H1 (cell line): Measurements from ENCODE around the gene PNO1. TPM values are rescaled to one million over a fixed set of nuclear protein-coding genes. Genes with fewer than 3 reads are reported as not detected.

Source experiments
- CTCF ChIA-PET: fragments of 300-600 bp; sonication (Branson Sonifier 250); formaldehyde crosslinking; loops from one replicate; lab custom pipeline; 2021; ENCODE audit not compliant: partially characterized antibody; lab: Charles Lee
- POLR2A ChIA-PET: fragments of 300-600 bp; sonication (Branson Sonifier 250); formaldehyde crosslinking; loops from one replicate; lab custom pipeline; 2021; ENCODE audit warnings: inconsistent platforms; ENCODE audit not compliant: partially characterized antibody; lab: Charles Lee
- DNase-seq, 2 experiments: peaks; one replicate each; pipeline versions ENCODE4 v3.0.0 to v3.0.0-alpha.2; 2010 to 2022; ENCODE audit warnings: low spot score in 2 of 2, low read depth in 1 of 2, mixed read lengths in 1 of 2
- FAIRE-seq: peaks from 2 replicates; lab custom pipeline; 2011; peaks lifted over from hg19 to GRCh38; lab: Jason Lieb, UNC
- H2AFZ ChIP-seq: 2 replicates; pipeline ENCODE4 v1.8.1; 2012; ENCODE audit warnings: low read length, inconsistent platforms
- H2AK5ac ChIP-seq: 2 replicates; pipeline ENCODE4 v1.6.1; 2013; ENCODE audit warnings: low read depth, low read length
- H2BK120ac ChIP-seq: replicated peaks from 2 replicates; pipeline ENCODE3; 2013; ENCODE audit warnings: low read depth, low read length, inconsistent platforms
- H2BK12ac ChIP-seq: 2 replicates; pipeline ENCODE4 v1.6.1; 2013; ENCODE audit warnings: low read depth, low read length
- H2BK15ac ChIP-seq: 2 replicates; pipeline ENCODE4 v1.6.1; 2013; ENCODE audit warnings: low read length
- H2BK20ac ChIP-seq: 2 replicates; pipeline ENCODE4 v1.6.1; 2013; ENCODE audit warnings: low read length
- H2BK5ac ChIP-seq: 2 replicates; pipeline ENCODE4 v1.6.1; 2013; ENCODE audit warnings: low read depth, low read length
- H3K14ac ChIP-seq: 2 replicates; pipeline ENCODE4 v1.6.1; 2013; ENCODE audit warnings: inconsistent platforms; ENCODE audit not compliant: insufficient read length
- H3K18ac ChIP-seq: 2 replicates; pipeline ENCODE4 v1.6.1; 2013; ENCODE audit warnings: low read length; ENCODE audit errors: extremely low read depth
- H3K23ac ChIP-seq: 2 replicates; pipeline ENCODE4 v1.6.1; 2013; ENCODE audit warnings: inconsistent platforms; ENCODE audit not compliant: insufficient read length
- H3K23me2 ChIP-seq: 2 replicates; pipeline ENCODE4 v1.6.1; 2013; ENCODE audit warnings: low read depth, low read length
- H3K27ac ChIP-seq: 2 replicates; pipeline ENCODE4 v1.6.1; 2011; ENCODE audit warnings: low read depth, low read length, inconsistent platforms
- H3K27me3 ChIP-seq, 4 experiments: replicated peaks in 1 of 4; 1 replicate in 1 of 4; 2 replicates in 3 of 4; pipeline versions ENCODE4 v1.6.1 to v1.8.1; 2011 to 2013; ENCODE audit warnings: low read length in 3 of 4, mild to moderate bottlenecking in 3 of 4, inconsistent platforms in 2 of 4, mixed read lengths in 2 of 4, moderate library complexity in 1 of 4; ENCODE audit not compliant: control insufficient read depth in 3 of 4, insufficient read depth in 3 of 4; ENCODE audit errors: extremely low read depth in 1 of 4
- H3K36me3 ChIP-seq, 4 experiments: 2 replicates each; pipeline versions ENCODE4 v1.6.1 to v1.8.1; 2011 to 2013; ENCODE audit warnings: mild to moderate bottlenecking in 4 of 4, low read length in 3 of 4, moderate library complexity in 2 of 4, control low read depth in 1 of 4, inconsistent platforms in 1 of 4; ENCODE audit not compliant: insufficient read depth in 4 of 4, control insufficient read depth in 2 of 4
- H3K4ac ChIP-seq: replicated peaks from 2 replicates; pipeline ENCODE3; 2013; ENCODE audit warnings: low read length, low read depth, mixed read lengths, inconsistent platforms; ENCODE audit not compliant: insufficient read length
- H3K4me1 ChIP-seq, 4 experiments: replicated peaks in 1 of 4; 1 replicate in 1 of 4; 2 replicates in 3 of 4; pipeline versions ENCODE4 v1.6.1 to v1.8.1; 2011 to 2013; ENCODE audit warnings: low read length in 3 of 4, inconsistent platforms in 2 of 4, mixed read lengths in 1 of 4; ENCODE audit not compliant: insufficient read depth in 4 of 4, control insufficient read depth in 3 of 4
- H3K4me2 ChIP-seq, 2 experiments: 2 replicates each; pipeline versions ENCODE4 v1.6.1 to v1.8.1; 2011 to 2013; ENCODE audit warnings: low read depth in 2 of 2, low read length in 2 of 2, control low read depth in 1 of 2, inconsistent platforms in 1 of 2, mild to moderate bottlenecking in 1 of 2; ENCODE audit not compliant: insufficient read depth in 1 of 2
- H3K4me3 ChIP-seq, 4 experiments: fragments of 200-600, 300-600 bp in 1 of 4; sonication (generic), shearing (Covaris generic), sonication (Bioruptor Twin) in 1 of 4; 2 replicates each; pipeline versions ENCODE4 v1.5.1 to v1.8.1; 2011 to 2016; ENCODE audit warnings: low read length in 4 of 4, low read depth in 3 of 4, control low read depth in 2 of 4, inconsistent platforms in 2 of 4, mild to moderate bottlenecking in 2 of 4, mixed read lengths in 1 of 4, moderate library complexity in 1 of 4; ENCODE audit not compliant: insufficient read depth in 2 of 4; ENCODE audit errors: extremely low read depth in 1 of 4
- H3K56ac ChIP-seq: replicated peaks from 2 replicates; pipeline ENCODE3; 2013; ENCODE audit warnings: low read depth, mild to moderate bottlenecking, mixed read lengths, low read length, inconsistent platforms; ENCODE audit not compliant: insufficient read length
- H3K79me1 ChIP-seq: 2 replicates; pipeline ENCODE4 v1.6.1; 2013; ENCODE audit warnings: low read depth, low read length, control low read depth
- H3K79me2 ChIP-seq, 2 experiments: 2 replicates each; pipeline versions ENCODE4 v1.6.1 to v1.8.1; 2012 to 2013; ENCODE audit warnings: low read length in 2 of 2, mild to moderate bottlenecking in 2 of 2, inconsistent platforms in 1 of 2; ENCODE audit not compliant: insufficient read depth in 2 of 2, control insufficient read depth in 1 of 2
- H3K9ac ChIP-seq, 4 experiments: replicated peaks in 1 of 4; 1 replicate in 1 of 4; 2 replicates in 3 of 4; pipeline versions ENCODE4 v1.6.1 to v1.8.1; 2011 to 2013; ENCODE audit warnings: low read depth in 3 of 4, low read length in 3 of 4, control low read depth in 2 of 4, mild to moderate bottlenecking in 2 of 4, moderate library complexity in 2 of 4, inconsistent platforms in 1 of 4; ENCODE audit errors: extremely low read depth in 1 of 4
- H3K9me3 ChIP-seq, 2 experiments: 2 replicates each; pipeline versions ENCODE4 v1.6.1 to v1.8.1; 2012 to 2013; ENCODE audit warnings: mild to moderate bottlenecking in 2 of 2, moderate library complexity in 2 of 2, control low read depth in 1 of 2, inconsistent platforms in 1 of 2, low read depth in 1 of 2, low read length in 1 of 2, mixed read lengths in 1 of 2; ENCODE audit not compliant: insufficient read depth in 2 of 2
- H4K20me1 ChIP-seq, 2 experiments: replicated peaks in 1 of 2; 2 replicates each; pipeline versions ENCODE3 to v1.8.1; 2011 to 2013; ENCODE audit warnings: inconsistent platforms in 2 of 2, low read length in 2 of 2, mild to moderate bottlenecking in 1 of 2; ENCODE audit not compliant: insufficient read depth in 2 of 2, control insufficient read depth in 1 of 2
- H4K5ac ChIP-seq: 2 replicates; pipeline ENCODE4 v1.6.1; 2013; ENCODE audit warnings: low read length, low read depth, mixed read lengths, inconsistent platforms; ENCODE audit not compliant: insufficient read length
- H4K8ac ChIP-seq: 2 replicates; pipeline ENCODE4 v1.8.0; 2013; ENCODE audit warnings: mild to moderate bottlenecking, moderate library complexity, low read length, inconsistent platforms; ENCODE audit not compliant: insufficient read depth; ENCODE audit errors: extremely low read depth
- H4K91ac ChIP-seq: replicated peaks from 2 replicates; pipeline ENCODE3; 2013; ENCODE audit warnings: low read length, mixed read lengths, inconsistent platforms; ENCODE audit not compliant: insufficient read length
- BCL11A ChIP-seq, 2 experiments: IDR thresholded peaks; one replicate each; pipeline ENCODE4 v1.6.1; 2011; ENCODE audit warnings: low read depth in 2 of 2, low read length in 2 of 2, mild to moderate bottlenecking in 2 of 2
- CHD1 ChIP-seq: IDR thresholded peaks from 2 replicates; pipeline ENCODE4 v1.6.1; 2012; ENCODE audit warnings: low read depth, low read length, improper control_type of control experiment
- CHD2 ChIP-seq: IDR thresholded peaks from 2 replicates; pipeline ENCODE4 v1.6.1; 2012; ENCODE audit warnings: low read length, improper control_type of control experiment
- CTCF ChIP-seq, 3 experiments: IDR thresholded peaks; 1 replicate in 2 of 3; 2 replicates in 1 of 3; pipeline versions ENCODE4 v1.5.1 to v1.6.1; 2011; ENCODE audit warnings: low read length in 3 of 3, mild to moderate bottlenecking in 3 of 3, inconsistent platforms in 2 of 3, low read depth in 1 of 3, moderate library complexity in 1 of 3; ENCODE audit not compliant: insufficient read depth in 1 of 3; ENCODE audit errors: control extremely low read depth in 1 of 3
- JUN ChIP-seq: IDR thresholded peaks from 2 replicates; pipeline ENCODE4 v1.6.1; 2011; ENCODE audit warnings: low read depth, mild to moderate bottlenecking, improper control_type of control experiment, low read length
- KDM5A ChIP-seq: fragments of 200-600 bp; IDR thresholded peaks from 2 replicates; pipeline ENCODE4 v1.7.1; 2012; ENCODE audit warnings: mild to moderate bottlenecking, low read length, inconsistent platforms, mixed read lengths
- MAX ChIP-seq: IDR thresholded peaks from 2 replicates; pipeline ENCODE4 v1.6.1; 2012; ENCODE audit warnings: inconsistent platforms
- POLR2A ChIP-seq, 2 experiments: IDR thresholded peaks; 1 replicate in 1 of 2; 2 replicates in 1 of 2; pipeline ENCODE4 v1.6.1; 2011; ENCODE audit warnings: low read depth in 2 of 2, low read length in 2 of 2, mild to moderate bottlenecking in 2 of 2; ENCODE audit errors: control extremely low read depth in 1 of 2
- POU5F1 ChIP-seq: IDR thresholded peaks from 2 replicates; pipeline ENCODE4 v1.6.1; 2011; ENCODE audit warnings: low read depth, mild to moderate bottlenecking, low read length, moderate library complexity
- RBBP5 ChIP-seq: IDR thresholded peaks from 2 replicates; pipeline ENCODE4 v1.7.1; 2012; ENCODE audit warnings: low read depth, mild to moderate bottlenecking, inconsistent platforms, low read length, moderate library complexity, borderline replicate concordance
- SIN3A ChIP-seq, 2 experiments: IDR thresholded peaks in 1 of 2; conservative IDR thresholded peaks in 1 of 2; 2 replicates each; pipeline ENCODE4 v1.6.1; 2011 to 2012; ENCODE audit warnings: low read length in 2 of 2, improper control_type of control experiment in 1 of 2, low read depth in 1 of 2, mild to moderate bottlenecking in 1 of 2
- TAF7 ChIP-seq: optimal IDR thresholded peaks from 2 replicates; pipeline ENCODE3; 2011; ENCODE audit warnings: low read depth, mild to moderate bottlenecking, inconsistent platforms, low read length, moderate library complexity, borderline replicate concordance
- YY1 ChIP-seq: IDR thresholded peaks from 2 replicates; pipeline ENCODE4 v1.6.1; 2011; ENCODE audit warnings: low read depth, mild to moderate bottlenecking, low read length
- WGBS, 2 experiments: shearing (Covaris generic) in 1 of 2; methylation state at CpG; one replicate each; pipeline versions ENCODE4 v1.1.6 to v1.1.7; 2013 to 2015; ENCODE audit warnings: low lambda C conversion rate in 2 of 2, mixed read lengths in 2 of 2, inconsistent platforms in 1 of 2, low coverage in 1 of 2, missing lambda C conversion rate in 1 of 2; ENCODE audit not compliant: insufficient replicate concordance in 2 of 2, insufficient coverage in 1 of 2, insufficient read length in 1 of 2; ENCODE audit errors: extremely low coverage in 1 of 2, missing lambda C conversion rate in 1 of 2; 5-methylcytosine and 5-hydroxymethylcytosine counted together
- polyA plus RNA-seq, 7 experiments: library from polyadenylated mRNA; depleted of rRNA in 3 of 7; stranded (reverse) in 5 of 7; unstranded in 2 of 7; fragments of >200 nt in 5 of 7; fragments of 200-250 nt in 2 of 7; gene quantifications; 1 replicate in 5 of 7; 2 replicates in 1 of 7; 4 replicates in 1 of 7; pipeline versions ENCODE4 v1.2.1 to v1.2.3, GENCODE V29; 2011 to 2013; ENCODE audit warnings: missing spikeins in 2 of 7, mixed read lengths in 2 of 7
- total RNA-seq: library from RNA; stranded (reverse); fragmentation: NEBNext Ultra II Directional; extraction: Animal tissue kit (Norgen Biotek cat#: 25700); gene quantifications from 2 replicates; pipeline ENCODE4 v1.2.1, GENCODE V29; 2021

PNO1 gene
- total and polyA plus RNA-seq, 2 of the 8 experiments (the other 6 are each of a cell fraction or from before 2014, with no cell fraction given) = 18.6 to 33.2 TPM

- no peak overlapping the region for H3K27ac ChIP-seq
- no peak overlapping the region for H3K14ac ChIP-seq
- H3K27me3 ChIP-seq = no peaks in the 10 kb centered on the region
- H4K5ac ChIP-seq = no peak overlapping the region
- no peaks in the 10 kb centered on the region for H3K79me1 ChIP-seq
- H3K23me2 ChIP-seq = no peaks in the 10 kb centered on the region
- H3K36me3 ChIP-seq = no peaks in the 10 kb centered on the region
- no peak overlapping the region for H2BK5ac ChIP-seq
- no peak overlapping the region for H2AK5ac ChIP-seq
- H4K20me1 ChIP-seq = no peaks in the 10 kb centered on the region
- H3K4ac ChIP-seq = no peak overlapping the region
- no peak overlapping the region for H2BK120ac ChIP-seq
- no peak overlapping the region for H3K56ac ChIP-seq
- H2BK12ac ChIP-seq = no peak overlapping the region
- H3K9ac ChIP-seq = no peak overlapping the region
- H2BK20ac ChIP-seq = no peak overlapping the region
- POLR2A ChIA-PET = no interaction called here
- H4K8ac ChIP-seq = no peak overlapping the region
- CTCF ChIA-PET = no interaction called here
- WGBS, 2 experiments = 73% methylated on average over 3 of the region's 3 CpGs; no CpG with 5 or more reads in 1 of the 2 experiments
- H3K9me3 ChIP-seq = no peaks in the 10 kb centered on the region
- DNase-seq = no peak
- no peaks in the 10 kb centered on the region for H3K4me1 ChIP-seq
- no peak overlapping the region for H3K4me2 ChIP-seq
- no peak overlapping the region for H3K23ac ChIP-seq
- H3K79me2 ChIP-seq = no peaks in the 10 kb centered on the region
- H2BK15ac ChIP-seq = no peak overlapping the region
- H3K18ac ChIP-seq = no peak overlapping the region
- no peak overlapping the region for H3K4me3 ChIP-seq
- H4K91ac ChIP-seq = no peak overlapping the region
- no peak overlapping the region for H2AFZ ChIP-seq
- FAIRE-seq = no peak
- TF ChIP-seq SIN3A (conservative IDR thresholded peaks at IDR 0.05 in 1 of 2, IDR thresholded peaks at IDR 0.05 in 1 of 2; ENCODE audit: low read depth in 1 of 2, low read length in 2 of 2) (no peak), YY1 (no peak), BCL11A (IDR thresholded peaks at IDR 0.05; ENCODE audit: low read depth in 2 of 2, low read length in 2 of 2) (no peak), RBBP5 (no peak), KDM5A (no peak), POU5F1 (no peak), CHD2 (no peak), CTCF (IDR thresholded peaks at IDR 0.05; ENCODE audit: control extremely low read depth in 1 of 3, insufficient read depth in 1 of 3, low read depth in 1 of 3, low read length in 3 of 3) (no peak), MAX (no peak), JUN (no peak), CHD1 (no peak), POLR2A (IDR thresholded peaks at IDR 0.05; ENCODE audit: control extremely low read depth in 1 of 2, low read depth in 2 of 2, low read length in 2 of 2) (no peak), TAF7 (no peak)
Measured at GRCh38 chr2:68110102-68110501, 47.6 kb upstream of the PNO1 start.
